GM19324 (cell line): Measurements from ENCODE around the gene KREMEN2.

Source experiments
- ATAC-seq: cut with Tn5 transposase; IDR thresholded peaks from one replicate; pipeline ENCODE4 v1.9.1; 2021; ENCODE audit warnings: mild to moderate bottlenecking, moderate library complexity; ENCODE audit not compliant: unreplicated experiment, low FRiP score

KREMEN2 gene

GRCh38 chr16:2999929-3000328 lies 35.9 kb downstream of the KREMEN2 start:
- no peak for ATAC-seq

- no peak for ATAC-seq
These were observed 36.5 kb downstream of the KREMEN2 start for GRCh38 chr16:3000540-3000939.

GRCh38 chr16:3001316-3001715 lies 37.2 kb downstream of the KREMEN2 start:
- no peak for ATAC-seq

- ATAC-seq, result peak; percentile 94
These were observed 39.7 kb downstream of the KREMEN2 start for GRCh38 chr16:3003582-3004270.

- ATAC-seq, result peak; percentile 17
These were observed 40.2 kb downstream of the KREMEN2 start for GRCh38 chr16:3004319-3004718.

GRCh38 chr16:3004781-3005284 lies 40.8 kb downstream of the KREMEN2 start:
- ATAC-seq, result no peak

GRCh38 chr16:3007059-3007956 lies 43.2 kb downstream of the KREMEN2 start:
- ATAC-seq, result no peak

GRCh38 chr16:3007957-3008689 lies 44.0 kb downstream of the KREMEN2 start:
- ATAC-seq, result no peak

GRCh38 chr16:3008690-3009037 lies 44.6 kb downstream of the KREMEN2 start:
- no peak for ATAC-seq

- ATAC-seq, result no peak
These were observed 45.7 kb downstream of the KREMEN2 start for GRCh38 chr16:3009568-3010390.

- no peak for ATAC-seq
These were observed 46.4 kb downstream of the KREMEN2 start for GRCh38 chr16:3010510-3010909.

- ATAC-seq, result no peak
These were observed 48.2 kb downstream of the KREMEN2 start for GRCh38 chr16:3012246-3012645.

GRCh38 chr16:3012828-3013420 lies 48.8 kb downstream of the KREMEN2 start, which contains the start of gene CLDN9:
TSS of gene CLDN9 (plus strand) at chr16:3012923. CDS start at chr16:3013363, 440 bp downstream.
- no peak for ATAC-seq

GRCh38 chr16:3013491-3013951 lies 49.4 kb downstream of the KREMEN2 start:
- ATAC-seq, result no peak

GRCh38 chr16:3013998-3014690 lies 50.1 kb downstream of the KREMEN2 start:
- no peak for ATAC-seq

- no peak for ATAC-seq
These were observed 50.9 kb downstream of the KREMEN2 start for GRCh38 chr16:3014971-3015370.

GRCh38 chr16:3015865-3016521 lies 51.9 kb downstream of the KREMEN2 start:
- no peak for ATAC-seq

GRCh38 chr16:3017344-3017743 lies 53.3 kb downstream of the KREMEN2 start:
- ATAC-seq, result no peak
